ENCODE results near the gene CRLF1. TPM values are rescaled to one million over a fixed set of nuclear protein-coding genes. Genes with fewer than 3 reads are reported as not detected.

The CRLF1 gene
- total RNA-seq, 4 donors from 2014 or later, result 10.9 to 67.4 (median 42.7) TPM

- Histone ChIP-seq H3K27ac (peak overlapping the region in 3 of 4 donors; percentile 67 to 73 (median 71)), H3K4me3 (peak overlapping the region in 1 of 2 donors; percentile 33), H3K4me1 (peaks cover 2 to 64% (median 32%) of the 10 kb centered on the region in 3 donors), H3K36me3 (peaks cover 0 to 5% of the 10 kb centered on the region in 2 donors), H3K27me3 (no peaks in the 10 kb centered on the region), H3K9me3 (no peaks in the 10 kb centered on the region)
- WGBS, 2 donors (ENCODE audit: low coverage in 1 of 2), result 68% methylated on average over 4 of the region's 13 CpGs; no CpG with 5 or more reads in 1 of the 2 donors
- TF ChIP-seq POLR2AphosphoS5 (IDR thresholded peaks at IDR 0.05) (no peak), CTCF (IDR thresholded peaks at IDR 0.05) (no peak), EP300 (IDR thresholded peaks at IDR 0.05) (no peak), POLR2A (IDR thresholded peaks at IDR 0.05) (no peak)
- ATAC-seq, result no peak
Measured at GRCh38 chr19:18645035-18645511, 38.5 kb upstream of the CRLF1 start.

GRCh38 chr19:18644196-18645034 is 37.8 kb upstream of the CRLF1 start:
- H3K4me1 ChIP-seq, result peaks cover 2 to 64% (median 26%) of the 10 kb centered on the region in 3 donors
- no peak for ATAC-seq
- no peak for TF ChIP-seq POLR2A (IDR thresholded peaks at IDR 0.05)
- TF ChIP-seq POLR2AphosphoS5 (IDR thresholded peaks at IDR 0.05), result no peak
- TF ChIP-seq EP300 (IDR thresholded peaks at IDR 0.05), result no peak
- TF ChIP-seq CTCF (IDR thresholded peaks at IDR 0.05), result no peak
- WGBS, 2 donors (ENCODE audit: low coverage in 1 of 2), result 43% methylated on average over 2 to 10 of the region's 15 CpGs
- H3K27ac ChIP-seq, result peak overlapping the region in 3 of 4 donors; percentile 67 to 73 (median 71)
- H3K36me3 ChIP-seq, result peaks cover 0 to 5% of the 10 kb centered on the region in 2 donors
- peak overlapping the region in 1 of 2 donors; percentile 33 for H3K4me3 ChIP-seq
- no peaks in the 10 kb centered on the region for H3K27me3 ChIP-seq
- no peaks in the 10 kb centered on the region for H3K9me3 ChIP-seq

- H3K4me1 ChIP-seq, result peaks cover 0 to 51% (median 12%) of the 10 kb centered on the region in 3 donors
- H3K27ac ChIP-seq, result peak overlapping the region in 1 of 4 donors; percentile 38
Measured at GRCh38 chr19:18639706-18640243, 33.2 kb upstream of the CRLF1 start.

More at GRCh38 chr19:18639706-18640243, 33.2 kb upstream of the CRLF1 start:
- Histone ChIP-seq H3K36me3 (peaks cover 0 to 5% of the 10 kb centered on the region in 2 donors), H3K4me3 (no peak overlapping the region), H3K27me3 (no peaks in the 10 kb centered on the region), H3K9me3 (no peaks in the 10 kb centered on the region)
- 37 to 51% methylated on average over 5 to 8 of the region's 8 CpGs for WGBS, 2 donors (ENCODE audit: low coverage in 1 of 2)
- ATAC-seq, result no peak
- TF ChIP-seq EP300 (IDR thresholded peaks at IDR 0.05), result no peak
- TF ChIP-seq CTCF (IDR thresholded peaks at IDR 0.05), result no peak
- no peak for TF ChIP-seq POLR2AphosphoS5 (IDR thresholded peaks at IDR 0.05)
- TF ChIP-seq POLR2A (IDR thresholded peaks at IDR 0.05), result no peak

Data from gastroesophageal sphincter (tissue), 4 donors.